Measurements from ENCODE around the gene IL1RAPL2. TPM values are rescaled to one million over a fixed set of nuclear protein-coding genes. Genes with fewer than 3 reads are reported as not detected.

The IL1RAPL2 gene
- total and polyA plus RNA-seq, 2 of the 8 experiments (the other 6 are each of a cell fraction or from before 2014, with no cell fraction given), result 0.20 to 1.3 TPM

DNA sequence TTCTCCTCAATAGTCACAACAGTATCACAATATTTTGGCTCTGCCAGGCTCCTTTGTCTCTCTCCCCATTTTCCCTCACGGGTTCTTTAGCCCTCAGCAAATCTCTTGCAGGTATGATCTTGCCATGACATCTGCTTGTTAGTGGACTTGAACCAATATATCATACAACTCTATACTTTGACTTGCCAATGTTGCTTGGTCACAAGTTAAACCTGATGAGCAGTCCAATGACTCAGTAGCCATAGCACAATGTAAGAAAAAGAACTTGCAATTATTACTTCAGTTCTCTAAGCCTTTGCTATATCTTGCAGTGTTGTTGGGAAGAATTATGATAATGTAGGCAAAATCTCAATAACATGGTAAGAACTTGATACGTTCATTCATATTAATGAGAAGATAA, 1081.8 kb downstream of the IL1RAPL2 start (continued):
- TF ChIP-seq, protein P1, sequence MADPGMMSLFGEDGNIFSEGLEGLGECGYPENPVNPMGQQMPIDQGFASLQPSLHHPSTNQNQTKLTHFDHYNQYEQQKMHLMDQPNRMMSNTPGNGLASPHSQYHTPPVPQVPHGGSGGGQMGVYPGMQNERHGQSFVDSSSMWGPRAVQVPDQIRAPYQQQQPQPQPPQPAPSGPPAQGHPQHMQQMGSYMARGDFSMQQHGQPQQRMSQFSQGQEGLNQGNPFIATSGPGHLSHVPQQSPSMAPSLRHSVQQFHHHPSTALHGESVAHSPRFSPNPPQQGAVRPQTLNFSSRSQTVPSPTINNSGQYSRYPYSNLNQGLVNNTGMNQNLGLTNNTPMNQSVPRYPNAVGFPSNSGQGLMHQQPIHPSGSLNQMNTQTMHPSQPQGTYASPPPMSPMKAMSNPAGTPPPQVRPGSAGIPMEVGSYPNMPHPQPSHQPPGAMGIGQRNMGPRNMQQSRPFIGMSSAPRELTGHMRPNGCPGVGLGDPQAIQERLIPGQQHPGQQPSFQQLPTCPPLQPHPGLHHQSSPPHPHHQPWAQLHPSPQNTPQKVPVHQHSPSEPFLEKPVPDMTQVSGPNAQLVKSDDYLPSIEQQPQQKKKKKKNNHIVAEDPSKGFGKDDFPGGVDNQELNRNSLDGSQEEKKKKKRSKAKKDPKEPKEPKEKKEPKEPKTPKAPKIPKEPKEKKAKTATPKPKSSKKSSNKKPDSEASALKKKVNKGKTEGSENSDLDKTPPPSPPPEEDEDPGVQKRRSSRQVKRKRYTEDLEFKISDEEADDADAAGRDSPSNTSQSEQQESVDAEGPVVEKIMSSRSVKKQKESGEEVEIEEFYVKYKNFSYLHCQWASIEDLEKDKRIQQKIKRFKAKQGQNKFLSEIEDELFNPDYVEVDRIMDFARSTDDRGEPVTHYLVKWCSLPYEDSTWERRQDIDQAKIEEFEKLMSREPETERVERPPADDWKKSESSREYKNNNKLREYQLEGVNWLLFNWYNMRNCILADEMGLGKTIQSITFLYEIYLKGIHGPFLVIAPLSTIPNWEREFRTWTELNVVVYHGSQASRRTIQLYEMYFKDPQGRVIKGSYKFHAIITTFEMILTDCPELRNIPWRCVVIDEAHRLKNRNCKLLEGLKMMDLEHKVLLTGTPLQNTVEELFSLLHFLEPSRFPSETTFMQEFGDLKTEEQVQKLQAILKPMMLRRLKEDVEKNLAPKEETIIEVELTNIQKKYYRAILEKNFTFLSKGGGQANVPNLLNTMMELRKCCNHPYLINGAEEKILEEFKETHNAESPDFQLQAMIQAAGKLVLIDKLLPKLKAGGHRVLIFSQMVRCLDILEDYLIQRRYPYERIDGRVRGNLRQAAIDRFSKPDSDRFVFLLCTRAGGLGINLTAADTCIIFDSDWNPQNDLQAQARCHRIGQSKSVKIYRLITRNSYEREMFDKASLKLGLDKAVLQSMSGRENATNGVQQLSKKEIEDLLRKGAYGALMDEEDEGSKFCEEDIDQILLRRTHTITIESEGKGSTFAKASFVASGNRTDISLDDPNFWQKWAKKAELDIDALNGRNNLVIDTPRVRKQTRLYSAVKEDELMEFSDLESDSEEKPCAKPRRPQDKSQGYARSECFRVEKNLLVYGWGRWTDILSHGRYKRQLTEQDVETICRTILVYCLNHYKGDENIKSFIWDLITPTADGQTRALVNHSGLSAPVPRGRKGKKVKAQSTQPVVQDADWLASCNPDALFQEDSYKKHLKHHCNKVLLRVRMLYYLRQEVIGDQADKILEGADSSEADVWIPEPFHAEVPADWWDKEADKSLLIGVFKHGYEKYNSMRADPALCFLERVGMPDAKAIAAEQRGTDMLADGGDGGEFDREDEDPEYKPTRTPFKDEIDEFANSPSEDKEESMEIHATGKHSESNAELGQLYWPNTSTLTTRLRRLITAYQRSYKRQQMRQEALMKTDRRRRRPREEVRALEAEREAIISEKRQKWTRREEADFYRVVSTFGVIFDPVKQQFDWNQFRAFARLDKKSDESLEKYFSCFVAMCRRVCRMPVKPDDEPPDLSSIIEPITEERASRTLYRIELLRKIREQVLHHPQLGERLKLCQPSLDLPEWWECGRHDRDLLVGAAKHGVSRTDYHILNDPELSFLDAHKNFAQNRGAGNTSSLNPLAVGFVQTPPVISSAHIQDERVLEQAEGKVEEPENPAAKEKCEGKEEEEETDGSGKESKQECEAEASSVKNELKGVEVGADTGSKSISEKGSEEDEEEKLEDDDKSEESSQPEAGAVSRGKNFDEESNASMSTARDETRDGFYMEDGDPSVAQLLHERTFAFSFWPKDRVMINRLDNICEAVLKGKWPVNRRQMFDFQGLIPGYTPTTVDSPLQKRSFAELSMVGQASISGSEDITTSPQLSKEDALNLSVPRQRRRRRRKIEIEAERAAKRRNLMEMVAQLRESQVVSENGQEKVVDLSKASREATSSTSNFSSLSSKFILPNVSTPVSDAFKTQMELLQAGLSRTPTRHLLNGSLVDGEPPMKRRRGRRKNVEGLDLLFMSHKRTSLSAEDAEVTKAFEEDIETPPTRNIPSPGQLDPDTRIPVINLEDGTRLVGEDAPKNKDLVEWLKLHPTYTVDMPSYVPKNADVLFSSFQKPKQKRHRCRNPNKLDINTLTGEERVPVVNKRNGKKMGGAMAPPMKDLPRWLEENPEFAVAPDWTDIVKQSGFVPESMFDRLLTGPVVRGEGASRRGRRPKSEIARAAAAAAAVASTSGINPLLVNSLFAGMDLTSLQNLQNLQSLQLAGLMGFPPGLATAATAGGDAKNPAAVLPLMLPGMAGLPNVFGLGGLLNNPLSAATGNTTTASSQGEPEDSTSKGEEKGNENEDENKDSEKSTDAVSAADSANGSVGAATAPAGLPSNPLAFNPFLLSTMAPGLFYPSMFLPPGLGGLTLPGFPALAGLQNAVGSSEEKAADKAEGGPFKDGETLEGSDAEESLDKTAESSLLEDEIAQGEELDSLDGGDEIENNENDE (IDR thresholded peaks at IDR 0.05; ENCODE audit: insufficient replicate concordance, low read length), result no peak
- TF ChIP-seq POLR2A (IDR thresholded peaks at IDR 0.05; ENCODE audit: control extremely low read depth in 1 of 2, low read depth in 2 of 2, low read length in 2 of 2), result no peak
- TF ChIP-seq, protein P2, sequence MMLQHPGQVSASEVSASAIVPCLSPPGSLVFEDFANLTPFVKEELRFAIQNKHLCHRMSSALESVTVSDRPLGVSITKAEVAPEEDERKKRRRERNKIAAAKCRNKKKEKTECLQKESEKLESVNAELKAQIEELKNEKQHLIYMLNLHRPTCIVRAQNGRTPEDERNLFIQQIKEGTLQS (IDR thresholded peaks at IDR 0.05; ENCODE audit: insufficient read depth, low read depth, low read length), result no peak
- TF ChIP-seq TCF12 (IDR thresholded peaks at IDR 0.05; ENCODE audit: low read depth, low read length), result no peak
- no peak for TF ChIP-seq SP4 (IDR thresholded peaks at IDR 0.05; ENCODE audit: low read length)
- TF ChIP-seq TAF7 (optimal IDR thresholded peaks at IDR 0.05; ENCODE audit: borderline replicate concordance, low read depth, low read length), result no peak
- TF ChIP-seq MAFK (IDR thresholded peaks at IDR 0.05; ENCODE audit: low read depth, low read length), result no peak
- TF ChIP-seq KDM5A (IDR thresholded peaks at IDR 0.05; ENCODE audit: low read length), result no peak
- no peak for TF ChIP-seq NANOG (IDR thresholded peaks at IDR 0.05; ENCODE audit: insufficient read depth, low read depth, low read length, poor library complexity, severe bottlenecking)
- no peak for TF ChIP-seq RFX5 (IDR thresholded peaks at IDR 0.05; ENCODE audit: borderline replicate concordance, low read depth, low read length)
- no peak for TF ChIP-seq JUND (IDR thresholded peaks at IDR 0.05; ENCODE audit: low read length)
- TF ChIP-seq ASH2L (IDR thresholded peaks at IDR 0.05; ENCODE audit: low read length), result no peak
- no peak for TF ChIP-seq TAF1 (IDR thresholded peaks at IDR 0.05; ENCODE audit: low read depth, low read length)

All from H1 (cell line).